Parathyroid adenoma (tissue), 2 donors: ENCODE measurements around the gene CIB1.

Experiments used
- H2AFZ ChIP-seq: fragments of 300-600 bp; sonication (generic); one replicate; pipeline ENCODE4 v1.7.0; 2017; ENCODE audit warnings: antibody characterized with exemption, mild to moderate bottlenecking
- H3K27ac ChIP-seq: fragments of 300-600 bp; sonication (generic); one replicate; pipeline ENCODE4 v1.7.0; 2017
- H3K27me3 ChIP-seq: fragments of 300-600 bp; sonication (generic); one replicate; pipeline ENCODE4 v1.7.0; 2017; ENCODE audit warnings: low read length; ENCODE audit not compliant: control insufficient read depth, insufficient read depth
- H3K36me3 ChIP-seq: fragments of 300-600 bp; sonication (generic); one replicate; pipeline ENCODE4 v1.7.0; 2017; ENCODE audit warnings: low read length; ENCODE audit not compliant: control insufficient read depth, insufficient read depth
- H3K4me1 ChIP-seq: fragments of 300-600 bp; sonication (generic); one replicate; pipeline ENCODE4 v1.7.0; 2017; ENCODE audit warnings: control low read depth
- H3K4me2 ChIP-seq: fragments of 300-600 bp; sonication (generic); one replicate; pipeline ENCODE4 v1.7.0; 2017; ENCODE audit warnings: low read length
- H3K4me3 ChIP-seq: fragments of 300-600 bp; sonication (generic); one replicate; pipeline ENCODE4 v1.7.0; 2017; ENCODE audit warnings: low read depth, low read length
- H3K79me2 ChIP-seq: fragments of 300-600 bp; sonication (generic); one replicate; pipeline ENCODE4 v1.7.0; 2017; ENCODE audit warnings: control low read depth
- H3K9ac ChIP-seq: fragments of 300-600 bp; sonication (generic); one replicate; pipeline ENCODE4 v1.7.0; 2017; ENCODE audit warnings: mild to moderate bottlenecking
- H3K9me3 ChIP-seq: fragments of 300-600 bp; sonication (generic); one replicate; pipeline ENCODE4 v1.7.0; 2017; ENCODE audit warnings: low read length; ENCODE audit not compliant: control insufficient read depth
- CTCF ChIP-seq: fragments of 300-600 bp; sonication (generic); IDR thresholded peaks from one replicate; pipeline ENCODE4 v1.7.0; 2017; ENCODE audit warnings: antibody characterized with exemption, mild to moderate bottlenecking
- donor health status: primary hyperparathyroidism.

The CIB1 gene

DNA sequence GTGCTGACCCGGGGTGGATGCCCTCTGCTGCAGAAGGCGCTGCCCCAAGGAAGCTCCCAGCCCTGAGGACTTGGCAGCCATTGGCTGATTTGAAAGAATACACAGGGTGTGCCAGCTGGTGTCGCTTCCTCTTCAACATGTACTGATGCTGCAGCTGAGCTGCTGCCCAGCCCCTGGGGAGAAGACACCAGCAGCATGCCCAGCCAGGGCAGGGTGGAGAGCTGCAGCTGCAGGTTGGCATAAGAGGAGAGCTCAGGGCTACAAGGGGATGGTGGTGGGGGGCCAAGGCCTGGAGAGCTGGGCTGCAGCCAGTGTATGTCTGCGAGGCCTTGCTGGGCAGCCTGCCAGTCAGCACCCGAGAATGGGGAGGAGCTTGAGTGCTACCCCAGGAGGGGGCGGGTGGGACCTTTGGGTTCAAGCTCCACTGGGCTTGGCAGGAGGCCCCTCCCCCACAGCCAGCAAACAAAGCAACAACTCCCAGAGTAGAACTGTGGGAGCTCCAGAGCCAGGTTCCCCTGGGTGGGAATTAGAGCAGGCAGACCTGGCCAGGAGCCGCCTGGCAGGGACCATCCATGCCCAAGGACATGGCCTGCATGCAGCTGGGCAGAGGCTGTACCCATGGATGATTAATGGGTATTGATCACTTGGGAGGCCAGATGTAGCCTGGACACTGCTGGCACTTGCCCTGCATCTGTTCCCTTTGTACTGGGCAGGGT lies 41.8 kb downstream of the CIB1 start:
- Histone ChIP-seq H3K27ac (peak overlapping the region; percentile 68), H3K36me3 (no peaks in the 10 kb centered on the region), H2AFZ (no peak overlapping the region), H3K79me2 (peaks cover 2% of the 10 kb centered on the region), H3K9me3 (no peaks in the 10 kb centered on the region), H3K4me2 (peak overlapping the region; percentile 9), H3K4me1 (peaks cover 8% of the 10 kb centered on the region), H3K9ac (no peak overlapping the region), H3K4me3 (no peak overlapping the region), H3K27me3 (no peaks in the 10 kb centered on the region)
- TF ChIP-seq CTCF: no peak

- Histone ChIP-seq H3K36me3 (no peaks in the 10 kb centered on the region), H3K9me3 (no peaks in the 10 kb centered on the region), H3K4me2 (peak overlapping the region; percentile 9), H3K79me2 (no peaks in the 10 kb centered on the region), H3K9ac (no peak overlapping the region), H3K4me3 (no peak overlapping the region), H3K27me3 (no peaks in the 10 kb centered on the region), H2AFZ (no peak overlapping the region), H3K4me1 (peaks cover 8% of the 10 kb centered on the region), H3K27ac (peak overlapping the region; percentile 68)
- TF ChIP-seq CTCF: no peak
Measured at GRCh38 chr15:90191344-90191687, 42.4 kb downstream of the CIB1 start.

GRCh38 chr15:90190606-90191343 lies 43.0 kb downstream of the CIB1 start:
- peak overlapping the region; percentile 68 for H3K27ac ChIP-seq
- no peak overlapping the region for H3K9ac ChIP-seq
- no peak overlapping the region for H2AFZ ChIP-seq
- no peaks in the 10 kb centered on the region for H3K36me3 ChIP-seq
- no peak overlapping the region for H3K4me3 ChIP-seq
- H3K79me2 ChIP-seq: no peaks in the 10 kb centered on the region
- H3K4me2 ChIP-seq: no peak overlapping the region
- no peaks in the 10 kb centered on the region for H3K9me3 ChIP-seq
- TF ChIP-seq CTCF: no peak
- no peaks in the 10 kb centered on the region for H3K27me3 ChIP-seq
- H3K4me1 ChIP-seq: peaks cover 8% of the 10 kb centered on the region

DNA sequence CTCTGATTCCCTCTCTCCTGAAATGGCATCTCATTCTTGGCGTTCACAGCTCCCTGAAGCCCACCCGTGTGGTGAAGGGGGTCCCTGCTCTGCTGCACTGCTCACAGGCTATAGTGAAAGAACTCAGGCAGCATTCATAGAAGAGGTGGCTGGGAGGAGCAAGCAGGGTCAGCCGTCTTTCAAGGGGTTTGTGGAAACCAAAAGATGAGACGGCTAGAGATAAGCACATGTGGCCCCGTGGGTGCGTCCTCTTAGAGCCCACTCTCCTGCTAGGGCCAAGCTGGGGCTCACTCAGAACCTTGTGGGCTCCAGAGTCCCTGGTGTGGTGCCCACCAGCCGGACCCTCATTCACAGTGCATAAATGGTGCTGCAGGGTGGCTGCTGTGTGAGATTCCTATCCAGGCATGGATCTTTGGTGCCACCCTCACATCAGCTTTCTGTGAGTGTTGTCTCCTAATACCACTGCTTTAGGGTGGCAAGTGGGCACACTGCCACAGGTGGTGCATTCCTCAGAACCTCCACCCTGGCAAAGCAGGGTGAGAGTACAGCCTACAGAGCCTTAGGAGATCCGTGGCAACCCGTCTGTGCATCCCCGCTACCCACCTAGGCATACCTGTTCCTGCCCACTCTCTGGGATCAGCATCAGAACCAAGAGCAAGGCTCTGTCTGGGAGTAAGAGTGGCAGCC lies 43.8 kb downstream of the CIB1 start:
- no peak for TF ChIP-seq CTCF
- H3K9ac ChIP-seq: no peak overlapping the region
- H3K9me3 ChIP-seq: no peaks in the 10 kb centered on the region
- no peaks in the 10 kb centered on the region for H3K27me3 ChIP-seq
- no peak overlapping the region for H2AFZ ChIP-seq
- no peak overlapping the region for H3K27ac ChIP-seq
- peaks cover 8% of the 10 kb centered on the region for H3K4me1 ChIP-seq
- no peaks in the 10 kb centered on the region for H3K36me3 ChIP-seq
- H3K4me2 ChIP-seq: no peak overlapping the region
- H3K4me3 ChIP-seq: no peak overlapping the region
- H3K79me2 ChIP-seq: no peaks in the 10 kb centered on the region
